RWPE1 (cell line): ENCODE results near the gene UNC50.

Experiments
- CTCF ChIA-PET: fragments of 350-600 bp; sonication (Branson Sonifier 250); formaldehyde crosslinking; extraction: SDS; loops from one replicate; lab custom pipeline; 2021; lab: Yijun Ruan, JAX
- POLR2A ChIA-PET: fragments of 400-600 bp; formaldehyde crosslinking; extraction: SDS; loops from one replicate; lab custom pipeline; 2020; ENCODE audit warnings: antibody characterized with exemption; ENCODE audit not compliant: low non-redundant PET; lab: Yijun Ruan, JAX
- DNase-seq: peaks from one replicate; pipeline ENCODE4 v3.0.0; 2012; ENCODE audit warnings: low spot score
- H3K27ac ChIP-seq: fragments of 450-650 bp; 2 replicates; pipeline ENCODE4 v1.5.1; 2017
- CTCF ChIP-seq: fragments of 450-650 bp; conservative IDR thresholded peaks from 2 replicates; pipeline ENCODE4 v1.5.1; 2017; ENCODE audit warnings: low read depth, mild to moderate bottlenecking

Gene UNC50

DNA sequence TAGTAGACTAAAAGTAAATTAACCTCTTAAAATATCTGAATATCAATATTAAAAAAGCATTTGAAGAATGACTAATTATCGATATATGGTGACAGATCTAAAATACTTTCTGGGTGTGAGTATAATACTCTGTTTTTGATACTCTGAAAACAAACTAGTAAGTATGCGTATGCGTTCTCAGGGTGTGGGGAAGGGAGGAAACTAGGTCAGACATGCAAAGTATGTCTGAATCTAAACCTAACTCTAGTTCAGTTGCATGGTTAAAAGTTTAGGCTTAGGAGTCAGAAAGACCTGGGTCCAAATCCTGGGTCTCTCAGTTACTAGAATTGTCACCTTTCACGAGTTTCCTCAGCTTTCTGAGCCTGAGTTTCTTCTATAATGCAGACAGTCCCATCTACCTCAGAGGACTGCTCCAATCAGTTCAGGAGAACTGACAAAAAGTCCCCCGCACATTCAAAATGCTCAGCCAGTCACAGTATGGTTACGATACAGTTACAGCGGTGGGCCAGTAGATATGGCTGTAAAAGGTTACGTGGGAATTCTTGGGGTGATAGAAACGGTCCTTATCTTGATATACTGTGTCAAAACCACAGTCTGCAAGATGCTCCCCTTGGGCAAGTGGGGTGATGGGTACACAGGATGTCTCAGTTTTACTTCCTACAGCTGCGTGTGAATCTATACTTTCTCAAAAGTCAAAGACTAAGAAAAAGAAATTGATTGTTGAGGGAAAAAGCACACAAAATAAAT, 29.2 kb downstream of the UNC50 start:
- ChIA-PET POLR2A (no interaction called here), CTCF (interaction anchor here (1.5 kb wide), 1 partner anchor 12 kb away, joined by 6 read pairs; no protein-coding TSS in a partner anchor)
- H3K27ac ChIP-seq, result no peak overlapping the region
- no peak for DNase-seq
- no peak for TF ChIP-seq CTCF

DNA sequence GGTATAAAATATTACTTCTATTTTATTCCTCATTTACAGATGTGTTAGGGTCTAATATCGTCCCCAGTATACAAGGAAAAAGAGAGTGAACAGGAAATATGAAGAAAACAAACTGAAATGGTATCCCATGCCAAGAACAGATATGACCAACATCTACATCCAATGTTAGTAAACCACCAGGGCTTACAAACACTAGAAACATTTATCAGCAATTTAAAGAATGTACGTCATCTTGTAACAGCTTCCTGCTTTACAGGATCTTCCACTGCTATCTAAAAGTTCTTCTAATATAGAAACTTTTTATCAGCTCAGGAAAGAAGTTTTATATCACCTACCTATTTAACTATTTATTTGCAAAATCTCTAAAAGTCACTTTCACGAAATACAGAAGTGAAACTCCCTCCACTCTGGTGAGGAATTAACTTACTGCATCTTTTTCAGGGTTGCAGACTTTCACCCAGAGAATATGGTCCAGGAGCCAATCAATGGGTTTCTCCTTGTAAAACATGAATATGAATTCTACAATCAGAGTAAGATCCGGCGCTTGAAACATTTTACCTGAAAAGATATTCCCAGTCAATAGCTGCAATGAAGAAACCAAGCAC, 35.2 kb downstream of the UNC50 start:
- POLR2A ChIA-PET, result no interaction called here
- CTCF ChIA-PET, result interaction anchor here (0.6 kb wide), 2 partner anchors 40 to 736 kb away, joined by 3 read pairs; no protein-coding TSS in a partner anchor
- no peak overlapping the region for H3K27ac ChIP-seq
- no peak for TF ChIP-seq CTCF
- DNase-seq, result no peak

DNA sequence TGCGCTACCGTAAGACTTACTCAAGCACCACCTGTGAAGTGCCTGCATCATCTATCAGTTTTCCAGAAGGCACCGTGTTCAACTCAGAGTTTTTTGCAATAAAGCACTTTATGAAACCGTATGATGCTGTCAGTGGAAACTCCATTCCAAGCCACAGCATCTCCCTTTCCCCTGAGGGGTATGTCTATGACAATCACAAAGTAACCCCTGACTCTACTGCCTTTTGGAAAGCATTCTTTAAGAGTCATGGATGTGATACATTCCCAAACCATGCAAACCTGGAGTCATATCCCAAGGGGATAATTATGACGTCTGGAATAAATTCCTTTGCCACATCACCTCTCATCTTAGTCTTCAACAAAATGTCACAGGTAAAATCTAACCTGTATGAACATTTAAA, 39.2 kb downstream of the UNC50 start:
- ChIA-PET POLR2A (no interaction called here), CTCF (interaction anchor here (0.7 kb wide), 1 partner anchor 268 kb away, joined by 7 read pairs; no protein-coding TSS in a partner anchor)
- TF ChIP-seq CTCF, result no peak
- H3K27ac ChIP-seq, result no peak overlapping the region
- DNase-seq, result peak; percentile 20

GRCh38 chr2:98648451-98648850, 40.1 kb downstream of the UNC50 start:
- no peak for DNase-seq
- CTCF ChIA-PET, result interaction anchor here (0.5 to 1.5 kb wide), 5 partner anchors 39 to 1048 kb away, joined by 4 to 39 read pairs (median 4); no protein-coding TSS in a partner anchor
- POLR2A ChIA-PET, result no interaction called here
- H3K27ac ChIP-seq, result no peak overlapping the region
- no peak for TF ChIP-seq CTCF

DNA sequence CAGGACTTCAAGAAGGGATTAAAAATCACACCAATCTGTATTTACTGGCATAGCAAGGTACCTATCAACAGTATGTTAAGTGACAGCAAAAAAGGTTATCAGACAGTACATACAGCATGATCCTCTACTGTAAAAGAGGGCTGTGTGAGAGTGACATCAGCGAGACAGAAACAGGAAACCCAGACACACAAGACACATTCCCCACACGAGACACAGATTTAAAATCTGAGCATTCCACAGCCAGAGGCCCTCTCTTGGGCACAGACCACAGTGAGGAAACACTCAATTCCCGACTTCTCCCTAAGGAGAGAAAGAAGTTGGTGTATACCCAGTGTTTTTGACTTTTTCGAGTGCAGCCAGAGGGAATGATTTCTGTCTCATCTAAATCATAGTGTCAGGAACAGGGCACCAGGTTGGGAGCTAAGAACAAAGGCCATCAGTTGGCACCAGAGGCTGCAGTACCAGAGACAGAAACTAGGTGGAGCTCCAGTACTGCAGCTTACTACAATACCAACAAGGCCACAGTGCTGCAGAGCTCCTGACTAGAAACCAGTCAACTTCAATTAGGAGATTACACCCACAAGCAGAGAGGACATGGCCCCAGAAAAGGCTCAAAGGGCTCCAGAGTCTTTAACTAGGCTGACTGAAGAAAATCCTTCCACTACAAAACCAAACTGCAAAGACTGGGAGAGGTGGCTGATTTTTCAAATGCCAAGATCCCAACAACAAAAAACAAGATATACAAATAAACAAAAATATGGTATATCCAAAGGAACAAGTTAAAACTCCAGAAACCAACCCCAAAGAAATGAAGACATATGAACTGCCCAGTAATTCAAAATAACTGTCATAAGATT, 41.0 kb downstream of the UNC50 start:
- no peak overlapping the region for H3K27ac ChIP-seq
- ChIA-PET POLR2A (no interaction called here), CTCF (interaction anchor here (0.5 to 1.5 kb wide), 35 partner anchors 10 to 1049 kb away, joined by 3 to 39 read pairs (median 4); no protein-coding TSS in a partner anchor)
- TF ChIP-seq CTCF, result peak; percentile 97
- peak; percentile 36 for DNase-seq

DNA sequence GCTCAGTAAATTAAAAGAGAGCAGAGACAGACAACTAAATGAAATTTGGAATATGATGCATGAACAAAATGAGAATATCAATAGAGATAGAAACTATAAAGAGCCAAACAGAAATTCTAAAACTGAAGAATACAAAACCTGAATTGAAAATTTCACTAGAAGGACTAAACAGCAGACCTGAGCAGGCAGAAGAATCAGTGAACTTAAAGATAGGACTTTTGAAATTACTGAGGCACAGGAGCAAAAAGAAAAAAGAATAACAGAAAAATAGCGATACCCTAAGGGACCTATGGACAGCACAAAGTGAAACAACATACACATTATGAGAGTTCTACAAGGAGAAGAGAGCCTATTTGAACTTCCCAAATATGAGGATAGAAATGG, 41.6 kb downstream of the UNC50 start:
- ChIA-PET POLR2A (no interaction called here), CTCF (interaction anchor here (0.5 to 1.5 kb wide), 28 partner anchors 10 to 422 kb away, joined by 3 to 39 read pairs (median 4); no protein-coding TSS in a partner anchor)
- H3K27ac ChIP-seq, result no peak overlapping the region
- TF ChIP-seq CTCF, result no peak
- DNase-seq, result no peak
